GM12878 (cell line): ENCODE results near the gene PGR. TPM values are rescaled to one million over a fixed set of nuclear protein-coding genes. Genes with fewer than 3 reads are reported as not detected.
A peak's percentile ranks its signal among the peaks of the same experiment; 100 is the strongest.

ENCODE experiments used
- ATAC-seq: fragments of 200-7000 bp; cut with Tn5 transposase; 3 replicates; pipeline ENCODE4 v1.9.1; 2020; ENCODE audit warnings: mild to moderate bottlenecking, moderate library complexity
- BruUV-seq: library from RNA; stranded (reverse); fragments of 400-500 nt; replicated peaks from 2 replicates; lab custom pipeline; 2021; lab: Mats Ljungman, UMichigan
- CTCF ChIA-PET: fragments of 300-600 bp; sonication (Branson Sonifier 250); formaldehyde crosslinking; extraction: SDS; loops from one replicate; lab custom pipeline; 2021; ENCODE audit warnings: inconsistent platforms; lab: Yijun Ruan, JAX
- POLR2A ChIA-PET: fragments of 350-600 bp; formaldehyde crosslinking; extraction: SDS; loops from one replicate; lab custom pipeline; 2021; ENCODE audit warnings: inconsistent platforms; lab: Charles Lee
- RAD21 ChIA-PET: fragments of 300-600 bp; sonication (Branson Sonifier 250); formaldehyde crosslinking; loops from one replicate; lab custom pipeline; 2023; ENCODE audit warnings: antibody characterized with exemption; ENCODE audit not compliant: unreplicated experiment; lab: Charles Lee
- SMC1A ChIA-PET: fragments of 300-600 bp; sonication (Branson Sonifier 250); formaldehyde crosslinking; loops from one replicate; lab custom pipeline; 2023; ENCODE audit not compliant: unreplicated experiment, uncharacterized antibody; lab: Charles Lee
- DNase-seq: peaks from one replicate; pipeline ENCODE4 v3.0.0-alpha.2; 2011; ENCODE audit warnings: low read depth, low spot score
- FAIRE-seq: peaks from 3 replicates; lab custom pipeline; 2011; peaks lifted over from hg19 to GRCh38; lab: Jason Lieb, UNC
- H2AFZ ChIP-seq: 2 replicates; pipeline ENCODE4 v1.6.0; 2011; ENCODE audit warnings: low read depth, low read length, control low read depth; ENCODE audit not compliant: control insufficient read depth
- H3K27ac ChIP-seq: 2 replicates; pipeline ENCODE4 v1.5.1; 2011; ENCODE audit warnings: control low read depth; ENCODE audit not compliant: control insufficient read depth, insufficient read depth
- H3K27me3 ChIP-seq, 2 experiments: replicated peaks in 1 of 2; 2 replicates each; pipeline versions ENCODE4 v1.6.0 to v1.6.1; 2011; ENCODE audit warnings: low read length in 1 of 2; ENCODE audit not compliant: control insufficient read depth in 2 of 2, insufficient read depth in 2 of 2
- H3K36me3 ChIP-seq, 2 experiments: 2 replicates each; pipeline ENCODE4 v1.5.1; 2011; ENCODE audit warnings: low read length in 1 of 2; ENCODE audit not compliant: control insufficient read depth in 2 of 2, insufficient read depth in 2 of 2
- H3K4me1 ChIP-seq: 2 replicates; pipeline ENCODE4 v1.6.1; 2011; ENCODE audit warnings: mild to moderate bottlenecking, low read length, moderate library complexity, mixed read lengths; ENCODE audit not compliant: control insufficient read depth, insufficient read depth
- H3K4me2 ChIP-seq: 2 replicates; pipeline ENCODE4 v1.6.0; 2011; ENCODE audit warnings: control low read depth; ENCODE audit not compliant: control insufficient read depth, insufficient read depth
- H3K4me3 ChIP-seq: fragments of 200-600 bp; sonication (generic); 2 replicates; pipeline ENCODE4 v1.5.1; 2016
- H3K79me2 ChIP-seq: 2 replicates; pipeline ENCODE4 v1.6.0; 2011; ENCODE audit warnings: low read length; ENCODE audit not compliant: control insufficient read depth, insufficient read depth
- H3K9ac ChIP-seq: 2 replicates; pipeline ENCODE4 v1.8.0; 2011; ENCODE audit warnings: low read length, control low read depth, mixed read lengths; ENCODE audit not compliant: control insufficient read depth, insufficient read depth
- H3K9me3 ChIP-seq: replicated peaks from 3 replicates; pipeline ENCODE4 v1.5.1; 2011; ENCODE audit warnings: mild to moderate bottlenecking, low read length; ENCODE audit not compliant: control insufficient read depth, insufficient read depth
- H4K20me1 ChIP-seq: 2 replicates; pipeline ENCODE4 v1.6.0; 2011; ENCODE audit not compliant: control insufficient read depth, insufficient read depth
- CHD2 ChIP-seq: IDR thresholded peaks from 2 replicates; pipeline ENCODE4 v1.6.1; 2011; ENCODE audit warnings: low read depth, low read length, improper control_type of control experiment, borderline replicate concordance
- EED ChIP-seq: sonication (generic); IDR thresholded peaks from 2 replicates; pipeline ENCODE4 v1.6.1; 2016; ENCODE audit warnings: antibody characterized with exemption, low read depth
- TARDBP ChIP-seq: IDR thresholded peaks from 2 replicates; pipeline ENCODE4 v1.6.1; 2016; ENCODE audit warnings: borderline replicate concordance
- WGBS: methylation state at CpG from one replicate; pipeline ENCODE4 v1.1.6; 2016; ENCODE audit warnings: low lambda C conversion rate; ENCODE audit not compliant: insufficient replicate concordance, insufficient coverage; ENCODE audit errors: missing lambda C conversion rate; 5-methylcytosine and 5-hydroxymethylcytosine counted together
- in situ Hi-C: fragments of 300-500 bp; cut with MboI; formaldehyde crosslinking; loops from 9 replicates; pipeline ENCODE4 v1.14.3; 2018; ENCODE audit warnings: mixed read lengths
- intact Hi-C: fragments of 100-400 bp; cut with micrococcal nuclease; formaldehyde crosslinking; loops from one replicate; pipeline ENCODE4 v1.14.2; 2022; ENCODE audit not compliant: unreplicated experiment
- polyA plus RNA-seq, 11 experiments: library from polyadenylated mRNA; depleted of rRNA in 4 of 11; unstranded in 6 of 11; stranded (reverse) in 5 of 11; fragments of >200 nt; fragmentation: Nextera tagmentation in 4 of 11; fragmentation: Illumina TruSeq in 1 of 11; extraction: Ambion mirVana in 4 of 11; extraction: Trizol in 1 of 11; gene quantifications; 1 replicate in 1 of 11; 2 replicates in 10 of 11; pipeline versions ENCODE4 v1.2.1 to v1.2.3, GENCODE V29; 2011 to 2016; ENCODE audit warnings: inconsistent platforms in 2 of 11, missing spikeins in 2 of 11, low read depth in 1 of 11
- total RNA-seq, 4 experiments: library from RNA; depleted of rRNA in 3 of 4; stranded (reverse); fragments of >200 nt in 3 of 4; fragmentation: Illumina TruSeq in 1 of 4; extraction: Trizol in 1 of 4; gene quantifications; 2 replicates each; pipeline versions ENCODE4 v1.2.1 to v1.2.3, GENCODE V29; 2013 to 2021
- TF ChIP-seq, protein P1 (sequence below): fragments of 450-650 bp; IDR thresholded peaks from 2 replicates; pipeline ENCODE4 v1.6.1; 2018; ENCODE audit warnings: borderline replicate concordance, mild to moderate bottlenecking; ENCODE audit not compliant: partially characterized antibody
- TF ChIP-seq, protein P2 (sequence below): IDR thresholded peaks from 2 replicates; pipeline ENCODE4 v1.6.1; 2011; ENCODE audit warnings: borderline replicate concordance, low read depth, mild to moderate bottlenecking, moderate library complexity, low read length; ENCODE audit not compliant: insufficient read depth, poor library complexity, severe bottlenecking
- TF ChIP-seq, protein P3 (sequence below), 3 experiments: IDR thresholded peaks in 2 of 3; conservative IDR thresholded peaks in 1 of 3; 2 replicates each; pipeline ENCODE4 v1.5.1; 2011; ENCODE audit warnings: low read depth in 3 of 3, low read length in 3 of 3, mild to moderate bottlenecking in 3 of 3, control low read depth in 2 of 3, moderate library complexity in 2 of 3, inconsistent platforms in 1 of 3, mixed read lengths in 1 of 3; ENCODE audit not compliant: control insufficient read depth in 2 of 3, insufficient read depth in 1 of 3; ENCODE audit errors: extremely low read depth in 1 of 3

The PGR gene
- total and polyA plus RNA-seq, 10 of the 15 experiments (the other 5 are each of a cell fraction or from before 2014, with no cell fraction given): 0.01 TPM; not detected in 9

DNA sequence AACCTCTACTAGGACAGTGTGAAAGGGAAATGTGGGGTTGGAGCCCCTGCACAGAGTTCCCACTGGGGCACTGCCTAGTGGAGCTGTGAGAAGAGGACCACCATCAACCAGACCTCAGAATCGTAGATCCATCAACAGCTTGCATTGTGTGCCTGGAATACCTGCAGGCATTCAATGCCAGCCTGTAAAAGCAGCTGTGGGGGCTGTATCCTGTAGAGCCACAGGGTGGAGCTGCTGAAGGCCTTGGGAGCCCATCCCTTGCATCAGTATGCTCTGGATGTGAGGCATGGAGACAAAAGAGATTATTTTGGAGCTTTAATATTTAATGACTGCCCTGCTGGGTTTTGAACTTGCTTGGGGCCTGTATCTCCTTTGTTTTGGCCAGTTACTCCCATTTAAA is 46.3 kb downstream of the PGR start:
- Histone ChIP-seq H2AFZ (no peak overlapping the region), H3K79me2 (no peaks in the 10 kb centered on the region), H3K4me1 (no peaks in the 10 kb centered on the region), H3K4me3 (no peak overlapping the region), H4K20me1 (no peaks in the 10 kb centered on the region), H3K36me3 (no peaks in the 10 kb centered on the region), H3K9me3 (no peaks in the 10 kb centered on the region), H3K27ac (no peak overlapping the region), H3K4me2 (no peak overlapping the region), H3K27me3 (no peaks in the 10 kb centered on the region), H3K9ac (no peak overlapping the region)
- 5% methylated on average over 1 of the region's 1 CpG for WGBS
- ChIA-PET SMC1A (no interaction called here), POLR2A (no interaction called here), CTCF (no interaction called here), RAD21 (no interaction called here)
- FAIRE-seq (no peak), ATAC-seq (no peak), DNase-seq (no peak)
- intact Hi-C loops (no loop called here), in situ Hi-C loops (no loop called here)
- TF ChIP-seq EED: no peak
- no peak for TF ChIP-seq TARDBP
- TF ChIP-seq, protein P1, sequence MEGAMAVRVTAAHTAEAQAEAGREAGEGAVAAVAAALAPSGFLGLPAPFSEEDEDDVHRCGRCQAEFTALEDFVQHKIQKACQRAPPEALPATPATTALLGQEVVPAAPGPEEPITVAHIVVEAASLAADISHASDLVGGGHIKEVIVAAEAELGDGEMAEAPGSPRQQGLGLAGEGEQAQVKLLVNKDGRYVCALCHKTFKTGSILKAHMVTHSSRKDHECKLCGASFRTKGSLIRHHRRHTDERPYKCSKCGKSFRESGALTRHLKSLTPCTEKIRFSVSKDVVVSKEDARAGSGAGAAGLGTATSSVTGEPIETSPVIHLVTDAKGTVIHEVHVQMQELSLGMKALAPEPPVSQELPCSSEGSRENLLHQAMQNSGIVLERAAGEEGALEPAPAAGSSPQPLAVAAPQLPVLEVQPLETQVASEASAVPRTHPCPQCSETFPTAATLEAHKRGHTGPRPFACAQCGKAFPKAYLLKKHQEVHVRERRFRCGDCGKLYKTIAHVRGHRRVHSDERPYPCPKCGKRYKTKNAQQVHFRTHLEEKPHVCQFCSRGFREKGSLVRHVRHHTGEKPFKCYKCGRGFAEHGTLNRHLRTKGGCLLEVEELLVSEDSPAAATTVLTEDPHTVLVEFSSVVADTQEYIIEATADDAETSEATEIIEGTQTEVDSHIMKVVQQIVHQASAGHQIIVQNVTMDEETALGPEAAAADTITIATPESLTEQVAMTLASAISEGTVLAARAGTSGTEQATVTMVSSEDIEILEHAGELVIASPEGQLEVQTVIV: no peak
- TF ChIP-seq, protein P2, sequence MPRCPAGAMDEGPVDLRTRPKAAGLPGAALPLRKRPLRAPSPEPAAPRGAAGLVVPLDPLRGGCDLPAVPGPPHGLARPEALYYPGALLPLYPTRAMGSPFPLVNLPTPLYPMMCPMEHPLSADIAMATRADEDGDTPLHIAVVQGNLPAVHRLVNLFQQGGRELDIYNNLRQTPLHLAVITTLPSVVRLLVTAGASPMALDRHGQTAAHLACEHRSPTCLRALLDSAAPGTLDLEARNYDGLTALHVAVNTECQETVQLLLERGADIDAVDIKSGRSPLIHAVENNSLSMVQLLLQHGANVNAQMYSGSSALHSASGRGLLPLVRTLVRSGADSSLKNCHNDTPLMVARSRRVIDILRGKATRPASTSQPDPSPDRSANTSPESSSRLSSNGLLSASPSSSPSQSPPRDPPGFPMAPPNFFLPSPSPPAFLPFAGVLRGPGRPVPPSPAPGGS: no peak
- TF ChIP-seq, protein P3, sequence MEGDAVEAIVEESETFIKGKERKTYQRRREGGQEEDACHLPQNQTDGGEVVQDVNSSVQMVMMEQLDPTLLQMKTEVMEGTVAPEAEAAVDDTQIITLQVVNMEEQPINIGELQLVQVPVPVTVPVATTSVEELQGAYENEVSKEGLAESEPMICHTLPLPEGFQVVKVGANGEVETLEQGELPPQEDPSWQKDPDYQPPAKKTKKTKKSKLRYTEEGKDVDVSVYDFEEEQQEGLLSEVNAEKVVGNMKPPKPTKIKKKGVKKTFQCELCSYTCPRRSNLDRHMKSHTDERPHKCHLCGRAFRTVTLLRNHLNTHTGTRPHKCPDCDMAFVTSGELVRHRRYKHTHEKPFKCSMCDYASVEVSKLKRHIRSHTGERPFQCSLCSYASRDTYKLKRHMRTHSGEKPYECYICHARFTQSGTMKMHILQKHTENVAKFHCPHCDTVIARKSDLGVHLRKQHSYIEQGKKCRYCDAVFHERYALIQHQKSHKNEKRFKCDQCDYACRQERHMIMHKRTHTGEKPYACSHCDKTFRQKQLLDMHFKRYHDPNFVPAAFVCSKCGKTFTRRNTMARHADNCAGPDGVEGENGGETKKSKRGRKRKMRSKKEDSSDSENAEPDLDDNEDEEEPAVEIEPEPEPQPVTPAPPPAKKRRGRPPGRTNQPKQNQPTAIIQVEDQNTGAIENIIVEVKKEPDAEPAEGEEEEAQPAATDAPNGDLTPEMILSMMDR (IDR thresholded peaks at IDR 0.05 in 2 of 3, conservative IDR thresholded peaks at IDR 0.05 in 1 of 3; ENCODE audit: control insufficient read depth in 2 of 3, extremely low read depth in 1 of 3, insufficient read depth in 1 of 3, low read depth in 3 of 3, low read length in 3 of 3): 0 out of 6 replicates have a peak, but pooled peaks of 1 of the 3 experiments have one; percentile 2
- TF ChIP-seq CHD2: no peak
- BruUV-seq: no TSS peak
